K562 (cell line): ENCODE results near the gene ROBO1. TPM values are rescaled to one million over a fixed set of nuclear protein-coding genes. Genes with fewer than 3 reads are reported as not detected.

ENCODE experiments used
- ATAC-seq: fragments of 200-7000 bp; cut with Tn5 transposase; 3 replicates; pipeline ENCODE4 v1.9.1; 2020; ENCODE audit warnings: moderate library complexity
- BruUV-seq: library from RNA; stranded (reverse); fragments of 400-500 nt; replicated peaks from 2 replicates; lab custom pipeline; 2021; lab: Mats Ljungman, UMichigan
- CTCF ChIA-PET: fragments of 300-600 bp; formaldehyde crosslinking; extraction: SDS; loops from one replicate; lab custom pipeline; 2021; ENCODE audit warnings: low intra/inter-chr PET ratio; lab: Yijun Ruan, JAX
- POLR2A ChIA-PET: fragments of 300-600, 350-650 bp; sonication (Branson Sonifier 250); formaldehyde crosslinking; extraction: SDS; loops from one replicate; lab custom pipeline; 2021; ENCODE audit warnings: antibody characterized with exemption, inconsistent platforms; lab: Yijun Ruan, JAX
- DNase-seq, 4 experiments: peaks; one replicate each; pipeline versions ENCODE4 v3.0.0 to v3.0.0-alpha.2; 2011 to 2018; ENCODE audit warnings: low spot score in 3 of 4, mixed read lengths in 3 of 4; ENCODE audit errors: extremely low read depth in 1 of 4
- FAIRE-seq: peaks from 2 replicates; lab custom pipeline; 2011; peaks lifted over from hg19 to GRCh38; lab: Jason Lieb, UNC
- H2AFZ ChIP-seq: 2 replicates; pipeline ENCODE4 v1.6.0; 2011; ENCODE audit warnings: low read depth, low read length, control low read depth, inconsistent platforms
- H3K27ac ChIP-seq: fragments of 200-600 bp; 3 replicates; pipeline ENCODE4 v1.8.0; 2011; ENCODE audit warnings: low read depth, mild to moderate bottlenecking, control low read depth, inconsistent platforms, low read length, moderate library complexity, mixed read lengths; ENCODE audit errors: extremely low read depth
- H3K27me3 ChIP-seq, 2 experiments: fragments of 300-600 bp in 1 of 2; 2 replicates in 1 of 2; 3 replicates in 1 of 2; pipeline versions ENCODE4 v1.6.0 to v1.8.0; 2011; ENCODE audit warnings: inconsistent platforms in 2 of 2, low read length in 2 of 2, mild to moderate bottlenecking in 1 of 2, mixed read lengths in 1 of 2, moderate library complexity in 1 of 2; ENCODE audit not compliant: control insufficient read depth in 2 of 2, insufficient read depth in 2 of 2
- H3K36me3 ChIP-seq: fragments of 300-600 bp; 3 replicates; pipeline ENCODE4 v1.8.0; 2011; ENCODE audit warnings: mild to moderate bottlenecking, low read length, inconsistent platforms; ENCODE audit not compliant: control insufficient read depth, insufficient read depth
- H3K4me1 ChIP-seq, 2 experiments: fragments of 200-600 bp in 1 of 2; replicated peaks in 1 of 2; 2 replicates in 1 of 2; 3 replicates in 1 of 2; pipeline versions ENCODE4 v1.5.1 to v1.8.0; 2011; ENCODE audit warnings: inconsistent platforms in 2 of 2, low read length in 2 of 2, mild to moderate bottlenecking in 1 of 2, mixed read lengths in 1 of 2, moderate library complexity in 1 of 2; ENCODE audit not compliant: control insufficient read depth in 2 of 2, insufficient read depth in 2 of 2
- H3K4me2 ChIP-seq: 2 replicates; pipeline ENCODE4 v1.6.1; 2011; ENCODE audit warnings: low read length, control low read depth, inconsistent platforms, mixed read lengths; ENCODE audit not compliant: insufficient read depth
- H3K4me3 ChIP-seq: fragments of 200-600 bp; sonication (generic), shearing (Covaris generic); 2 replicates; pipeline ENCODE4 v1.5.1; 2016; ENCODE audit warnings: control low read depth, inconsistent platforms
- H3K79me2 ChIP-seq: fragments of 200-600 bp; 3 replicates; pipeline ENCODE4 v1.8.0; 2011; ENCODE audit warnings: low read length, inconsistent platforms; ENCODE audit not compliant: control insufficient read depth, insufficient read depth
- H3K9ac ChIP-seq, 2 experiments: 2 replicates each; pipeline versions ENCODE4 v1.6.0 to v1.6.1; 2011; ENCODE audit warnings: low read depth in 2 of 2, low read length in 2 of 2, control low read depth in 1 of 2, inconsistent platforms in 1 of 2, mild to moderate bottlenecking in 1 of 2, mixed read lengths in 1 of 2; ENCODE audit not compliant: insufficient read depth in 1 of 2
- H3K9me1 ChIP-seq: one replicate; pipeline ENCODE4 v1.6.0; 2011; ENCODE audit warnings: inconsistent platforms, mild to moderate bottlenecking, low read length, moderate library complexity; ENCODE audit not compliant: control insufficient read depth, insufficient read depth
- H3K9me3 ChIP-seq: replicated peaks from 2 replicates; pipeline ENCODE4 v1.5.1; 2011; ENCODE audit warnings: low read depth, low read length, inconsistent platforms; ENCODE audit not compliant: control insufficient read depth, insufficient read depth
- H4K20me1 ChIP-seq: replicated peaks from 2 replicates; pipeline ENCODE4 v1.6.1; 2011; ENCODE audit warnings: low read length, inconsistent platforms, mixed read lengths; ENCODE audit not compliant: control insufficient read depth, insufficient read depth
- CSDE1 ChIP-seq, 2 experiments: fragments of 450-650 bp; IDR thresholded peaks; 2 replicates each; pipeline ENCODE4 v1.6.1; 2016; ENCODE audit warnings: mild to moderate bottlenecking in 1 of 2
- DPF2 ChIP-seq: fragments of 450-650 bp; IDR thresholded peaks from 2 replicates; pipeline ENCODE4 v1.6.1; 2016
- HNRNPL ChIP-seq: fragments of 200-400 bp; formaldehyde crosslinking; IDR thresholded peaks from 2 replicates; pipeline ENCODE4 v1.6.1; 2017; ENCODE audit warnings: low read depth, mild to moderate bottlenecking, low read length
- KLF16 ChIP-seq: IDR thresholded peaks from 2 replicates; pipeline ENCODE4 v1.6.1; 2016; ENCODE audit warnings: antibody characterized with exemption
- TBP ChIP-seq: optimal IDR thresholded peaks from 2 replicates; pipeline ENCODE3; 2011; ENCODE audit warnings: low read depth, low read length, improper control_type of control experiment
- TEAD2 ChIP-seq: fragments of 450-650 bp; IDR thresholded peaks from 2 replicates; pipeline ENCODE4 v1.6.1; 2016; ENCODE audit warnings: missing genetic modification characterization, control low read depth, missing compliant biosample characterization
- ZC3H11A ChIP-seq: IDR thresholded peaks from 2 replicates; pipeline ENCODE4 v1.6.1; 2012; ENCODE audit warnings: low read depth, low read length, improper control_type of control experiment
- ZFPM2 ChIP-seq: fragments of 250-450 bp; sonication (Bioruptor Pico); IDR thresholded peaks from 2 replicates; pipeline ENCODE4 v1.5.1; 2022; ENCODE audit warnings: mild to moderate bottlenecking
- WGBS: fragments of 100-300 bp; shearing (Covaris generic); methylation state at CpG from one replicate; pipeline ENCODE4 v1.1.6; 2016; ENCODE audit warnings: low coverage, mixed read lengths; ENCODE audit not compliant: insufficient coverage; ENCODE audit errors: missing lambda C conversion rate; 5-methylcytosine and 5-hydroxymethylcytosine counted together
- in situ Hi-C: fragments of 300-500 bp; cut with MboI; formaldehyde crosslinking; loops from 4 replicates; pipeline ENCODE4 v1.15.0; 2018; ENCODE audit warnings: inconsistent platforms, mixed read lengths
- intact Hi-C: fragments of 100-400 bp; cut with micrococcal nuclease; formaldehyde crosslinking; loops from 2 replicates; pipeline ENCODE4 v1.14.2; 2022
- polyA plus RNA-seq, 8 experiments: library from polyadenylated mRNA; depleted of rRNA in 4 of 8; stranded (reverse) in 5 of 8; unstranded in 3 of 8; fragments of >200 nt; fragmentation: Nextera tagmentation in 2 of 8; fragmentation: Illumina TruSeq in 1 of 8; extraction: Ambion mirVana in 2 of 8; extraction: Trizol in 1 of 8; gene quantifications; 2 replicates each; pipeline versions ENCODE4 v1.2.1 to v1.2.3, GENCODE V29; 2011 to 2014; ENCODE audit warnings: inconsistent platforms in 1 of 8, missing spikeins in 1 of 8
- total RNA-seq, 7 experiments: library from RNA; depleted of rRNA in 6 of 7; stranded (reverse); fragments of >200 nt in 6 of 7; fragmentation: Illumina TruSeq in 2 of 7; extraction: Trizol in 2 of 7; gene quantifications; 2 replicates each; pipeline versions ENCODE4 v1.2.1 to v1.2.3, GENCODE V29; 2011 to 2021; ENCODE audit warnings: low replicate concordance in 1 of 7
- TF ChIP-seq, protein P1 (sequence below): IDR thresholded peaks from 3 replicates; pipeline ENCODE4 v1.6.1; 2011; ENCODE audit warnings: borderline replicate concordance, mild to moderate bottlenecking, moderate library complexity; ENCODE audit not compliant: insufficient read length; ENCODE audit errors: extremely low read depth
- TF ChIP-seq, protein P2 (sequence below): fragments of 450-650 bp; formaldehyde crosslinking; IDR thresholded peaks from 2 replicates; pipeline ENCODE4 v1.4.0; 2022; ENCODE audit warnings: mild to moderate bottlenecking, moderate library complexity
- TF ChIP-seq, protein P3 (sequence below): fragments of 450-650 bp; formaldehyde crosslinking; conservative IDR thresholded peaks from 2 replicates; pipeline ENCODE4 v1.4.0; 2022; ENCODE audit warnings: mild to moderate bottlenecking, missing genetic modification characterization
- TF ChIP-seq, protein P4 (sequence below): fragments of 450-650 bp; IDR thresholded peaks from 2 replicates; pipeline ENCODE4 v1.6.1; 2017; ENCODE audit warnings: antibody characterized with exemption
- TF ChIP-seq, protein P5 (sequence below): fragments of 450-650 bp; formaldehyde crosslinking; IDR thresholded peaks from 2 replicates; pipeline ENCODE4 v1.4.0; 2020; ENCODE audit warnings: mild to moderate bottlenecking, moderate library complexity

ROBO1 gene
- total and polyA plus RNA-seq, 9 of the 15 experiments (the other 6 are each of a cell fraction or from before 2014, with no cell fraction given): 0.01 to 0.53 (median 0.17) TPM; not detected in 5

DNA sequence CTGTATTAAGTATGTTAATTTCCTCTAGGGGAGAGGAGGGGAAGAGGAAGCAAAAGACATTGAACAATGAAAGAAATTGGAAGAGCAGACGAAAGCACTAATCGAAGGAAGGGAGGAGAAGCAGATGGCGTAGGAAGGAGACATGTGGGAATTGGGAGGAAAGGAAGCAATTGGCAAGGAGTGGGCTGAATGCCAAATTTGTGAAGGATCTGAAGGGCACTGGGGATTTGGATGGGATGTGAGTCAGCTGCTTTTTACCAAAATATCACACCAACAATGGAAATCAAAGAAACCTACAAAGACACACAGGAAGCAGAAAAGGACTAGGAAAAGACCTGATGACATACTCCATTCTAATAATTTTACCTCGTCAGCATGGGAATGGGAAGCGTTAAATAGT is 1029.8 kb downstream of the ROBO1 start:
- TF ChIP-seq, protein P1, sequence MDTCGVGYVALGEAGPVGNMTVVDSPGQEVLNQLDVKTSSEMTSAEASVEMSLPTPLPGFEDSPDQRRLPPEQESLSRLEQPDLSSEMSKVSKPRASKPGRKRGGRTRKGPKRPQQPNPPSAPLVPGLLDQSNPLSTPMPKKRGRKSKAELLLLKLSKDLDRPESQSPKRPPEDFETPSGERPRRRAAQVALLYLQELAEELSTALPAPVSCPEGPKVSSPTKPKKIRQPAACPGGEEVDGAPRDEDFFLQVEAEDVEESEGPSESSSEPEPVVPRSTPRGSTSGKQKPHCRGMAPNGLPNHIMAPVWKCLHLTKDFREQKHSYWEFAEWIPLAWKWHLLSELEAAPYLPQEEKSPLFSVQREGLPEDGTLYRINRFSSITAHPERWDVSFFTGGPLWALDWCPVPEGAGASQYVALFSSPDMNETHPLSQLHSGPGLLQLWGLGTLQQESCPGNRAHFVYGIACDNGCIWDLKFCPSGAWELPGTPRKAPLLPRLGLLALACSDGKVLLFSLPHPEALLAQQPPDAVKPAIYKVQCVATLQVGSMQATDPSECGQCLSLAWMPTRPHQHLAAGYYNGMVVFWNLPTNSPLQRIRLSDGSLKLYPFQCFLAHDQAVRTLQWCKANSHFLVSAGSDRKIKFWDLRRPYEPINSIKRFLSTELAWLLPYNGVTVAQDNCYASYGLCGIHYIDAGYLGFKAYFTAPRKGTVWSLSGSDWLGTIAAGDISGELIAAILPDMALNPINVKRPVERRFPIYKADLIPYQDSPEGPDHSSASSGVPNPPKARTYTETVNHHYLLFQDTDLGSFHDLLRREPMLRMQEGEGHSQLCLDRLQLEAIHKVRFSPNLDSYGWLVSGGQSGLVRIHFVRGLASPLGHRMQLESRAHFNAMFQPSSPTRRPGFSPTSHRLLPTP: no peak
- TF ChIP-seq CSDE1 (IDR thresholded peaks at IDR 0.05) (no peak), DPF2 (no peak), HNRNPL (no peak), TBP (no peak), ZC3H11A (no peak), KLF16 (no peak), TEAD2 (tag) (no peak), ZFPM2 (CRISPR knock-in tag) (no peak)
- TF ChIP-seq, protein P2, sequence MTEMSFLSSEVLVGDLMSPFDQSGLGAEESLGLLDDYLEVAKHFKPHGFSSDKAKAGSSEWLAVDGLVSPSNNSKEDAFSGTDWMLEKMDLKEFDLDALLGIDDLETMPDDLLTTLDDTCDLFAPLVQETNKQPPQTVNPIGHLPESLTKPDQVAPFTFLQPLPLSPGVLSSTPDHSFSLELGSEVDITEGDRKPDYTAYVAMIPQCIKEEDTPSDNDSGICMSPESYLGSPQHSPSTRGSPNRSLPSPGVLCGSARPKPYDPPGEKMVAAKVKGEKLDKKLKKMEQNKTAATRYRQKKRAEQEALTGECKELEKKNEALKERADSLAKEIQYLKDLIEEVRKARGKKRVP: no peak
- TF ChIP-seq, protein P3, sequence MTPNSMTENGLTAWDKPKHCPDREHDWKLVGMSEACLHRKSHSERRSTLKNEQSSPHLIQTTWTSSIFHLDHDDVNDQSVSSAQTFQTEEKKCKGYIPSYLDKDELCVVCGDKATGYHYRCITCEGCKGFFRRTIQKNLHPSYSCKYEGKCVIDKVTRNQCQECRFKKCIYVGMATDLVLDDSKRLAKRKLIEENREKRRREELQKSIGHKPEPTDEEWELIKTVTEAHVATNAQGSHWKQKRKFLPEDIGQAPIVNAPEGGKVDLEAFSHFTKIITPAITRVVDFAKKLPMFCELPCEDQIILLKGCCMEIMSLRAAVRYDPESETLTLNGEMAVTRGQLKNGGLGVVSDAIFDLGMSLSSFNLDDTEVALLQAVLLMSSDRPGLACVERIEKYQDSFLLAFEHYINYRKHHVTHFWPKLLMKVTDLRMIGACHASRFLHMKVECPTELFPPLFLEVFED: no peak
- TF ChIP-seq, protein P4, sequence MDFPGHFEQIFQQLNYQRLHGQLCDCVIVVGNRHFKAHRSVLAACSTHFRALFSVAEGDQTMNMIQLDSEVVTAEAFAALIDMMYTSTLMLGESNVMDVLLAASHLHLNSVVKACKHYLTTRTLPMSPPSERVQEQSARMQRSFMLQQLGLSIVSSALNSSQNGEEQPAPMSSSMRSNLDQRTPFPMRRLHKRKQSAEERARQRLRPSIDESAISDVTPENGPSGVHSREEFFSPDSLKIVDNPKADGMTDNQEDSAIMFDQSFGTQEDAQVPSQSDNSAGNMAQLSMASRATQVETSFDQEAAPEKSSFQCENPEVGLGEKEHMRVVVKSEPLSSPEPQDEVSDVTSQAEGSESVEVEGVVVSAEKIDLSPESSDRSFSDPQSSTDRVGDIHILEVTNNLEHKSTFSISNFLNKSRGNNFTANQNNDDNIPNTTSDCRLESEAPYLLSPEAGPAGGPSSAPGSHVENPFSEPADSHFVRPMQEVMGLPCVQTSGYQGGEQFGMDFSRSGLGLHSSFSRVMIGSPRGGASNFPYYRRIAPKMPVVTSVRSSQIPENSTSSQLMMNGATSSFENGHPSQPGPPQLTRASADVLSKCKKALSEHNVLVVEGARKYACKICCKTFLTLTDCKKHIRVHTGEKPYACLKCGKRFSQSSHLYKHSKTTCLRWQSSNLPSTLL: no peak
- TF ChIP-seq, protein P5, sequence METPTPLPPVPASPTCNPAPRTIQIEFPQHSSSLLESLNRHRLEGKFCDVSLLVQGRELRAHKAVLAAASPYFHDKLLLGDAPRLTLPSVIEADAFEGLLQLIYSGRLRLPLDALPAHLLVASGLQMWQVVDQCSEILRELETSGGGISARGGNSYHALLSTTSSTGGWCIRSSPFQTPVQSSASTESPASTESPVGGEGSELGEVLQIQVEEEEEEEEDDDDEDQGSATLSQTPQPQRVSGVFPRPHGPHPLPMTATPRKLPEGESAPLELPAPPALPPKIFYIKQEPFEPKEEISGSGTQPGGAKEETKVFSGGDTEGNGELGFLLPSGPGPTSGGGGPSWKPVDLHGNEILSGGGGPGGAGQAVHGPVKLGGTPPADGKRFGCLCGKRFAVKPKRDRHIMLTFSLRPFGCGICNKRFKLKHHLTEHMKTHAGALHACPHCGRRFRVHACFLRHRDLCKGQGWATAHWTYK (CRISPR knock-in tag): no peak

More for the DNA sequence above, 1029.8 kb downstream of the ROBO1 start:
- FAIRE-seq (no peak), ATAC-seq (no peak), DNase-seq (no peak)
- Histone ChIP-seq H3K9ac (no peak overlapping the region), H3K9me3 (no peaks in the 10 kb centered on the region), H3K4me3 (no peak overlapping the region), H3K36me3 (no peaks in the 10 kb centered on the region), H2AFZ (no peak overlapping the region), H3K9me1 (no peaks in the 10 kb centered on the region), H4K20me1 (no peaks in the 10 kb centered on the region), H3K4me1 (no peaks in the 10 kb centered on the region; a peak in 1 of 5 replicates), H3K27ac (no peak overlapping the region), H3K4me2 (no peak overlapping the region), H3K27me3 (no peaks in the 10 kb centered on the region), H3K79me2 (no peaks in the 10 kb centered on the region)
- WGBS: 2% methylated on average over 5 of the region's 5 CpGs
- in situ Hi-C loops: no loop called here
- POLR2A ChIA-PET: no interaction called here
- intact Hi-C loops: no loop called here
- BruUV-seq: no TSS peak
- CTCF ChIA-PET: no interaction called here
